ENCODE data around the gene CREB5. TPM values are rescaled to one million over a fixed set of nuclear protein-coding genes. Genes with fewer than 3 reads are reported as not detected.

CREB5 gene
- total and polyA plus RNA-seq, 2 of the 13 experiments (the other 11 are each of a cell fraction or from before 2014, with no cell fraction given), result 0.38 to 0.71 TPM

DNA sequence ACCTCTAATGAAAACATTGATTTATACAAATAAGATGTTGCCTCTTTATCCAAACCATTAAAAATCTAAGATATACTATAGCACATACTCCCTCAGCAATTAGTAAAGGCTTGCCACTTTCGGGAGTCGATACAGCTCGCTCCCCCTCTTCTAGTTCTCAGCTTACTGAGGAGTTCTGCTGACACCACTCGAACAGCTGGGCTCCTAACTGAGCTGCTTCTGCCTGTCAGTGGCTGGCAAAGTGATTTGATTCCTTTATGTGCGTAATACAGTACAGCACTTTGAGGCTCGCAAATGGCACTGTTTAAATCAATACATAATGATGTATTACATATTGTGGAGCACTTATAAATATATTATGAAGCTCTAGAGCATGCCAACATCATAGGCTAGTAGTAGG lies 241.8 kb downstream of the CREB5 start:
- no peaks in the 10 kb centered on the region for H3K27me3 ChIP-seq (ENCODE audit: control insufficient read depth in 1 of 2, insufficient read depth in 2 of 2, low read length in 2 of 2)
- H3K4me1 ChIP-seq (ENCODE audit: insufficient read depth, low read length), result no peaks in the 10 kb centered on the region
- no peak overlapping the region for H2AFZ ChIP-seq (ENCODE audit: low read length)
- intact Hi-C loops (cut with micrococcal nuclease; ENCODE audit: unreplicated experiment), result no loop called here
- CTCF ChIA-PET (ENCODE audit: low intra/inter-chr PET ratio, low total read pairs), result no interaction called here
- H3K36me3 ChIP-seq (replicated peaks in 1 of 2; ENCODE audit: control insufficient read depth in 1 of 2, insufficient read depth in 2 of 2, low read length in 2 of 2), result no peaks in the 10 kb centered on the region
- H3K4me2 ChIP-seq (ENCODE audit: low read depth, low read length), result no peak overlapping the region
- in situ Hi-C loops (cut with HindIII; ENCODE audit: extremely low pct_ligation_motif_present, low pct_unique_long_range_greater_than_20kb), result no loop called here
- DNase-seq (ENCODE audit: low spot score) (no peak), ATAC-seq (no peak), FAIRE-seq (no peak)
- POLR2A ChIA-PET, result no interaction called here
- H3K27ac ChIP-seq (ENCODE audit: extremely low read length, insufficient read depth, low read length), result no peak overlapping the region
- WGBS (ENCODE audit: low lambda C conversion rate), result 1% methylated on average over 6 of the region's 6 CpGs
- H4K20me1 ChIP-seq (ENCODE audit: insufficient read depth, low read length), result no peaks in the 10 kb centered on the region
- H3K9me3 ChIP-seq (ENCODE audit: low read length), result no peaks in the 10 kb centered on the region
- no peak overlapping the region for H3K4me3 ChIP-seq (replicated peaks in 1 of 3; ENCODE audit: insufficient read depth in 1 of 3, low read depth in 2 of 3, low read length in 3 of 3)
- no peaks in the 10 kb centered on the region for H3K79me2 ChIP-seq (ENCODE audit: insufficient read depth, low read length)
- BruUV-seq (replicated peaks), result no TSS peak
- H3K9ac ChIP-seq (ENCODE audit: insufficient read depth, low read depth, low read length), result no peak overlapping the region
- no peak for TF ChIP-seq ZFP41 (CRISPR knock-in tag; IDR thresholded peaks at IDR 0.05; ENCODE audit: borderline replicate concordance)
- TF ChIP-seq ARID2 (CRISPR knock-in tag; IDR thresholded peaks at IDR 0.05; ENCODE audit: borderline replicate concordance), result no peak
- TF ChIP-seq ZNF841 (CRISPR knock-in tag; IDR thresholded peaks at IDR 0.05; ENCODE audit: borderline replicate concordance), result no peak
- TF ChIP-seq AKAP8 (CRISPR knock-in tag; IDR thresholded peaks at IDR 0.05), result no peak
- TF ChIP-seq ZNF781 (CRISPR knock-in tag; IDR thresholded peaks at IDR 0.05; ENCODE audit: borderline replicate concordance, not compliant biosample characterization), result no peak
- TF ChIP-seq ZNF414 (CRISPR knock-in tag; IDR thresholded peaks at IDR 0.05), result no peak
- no peak for TF ChIP-seq RFXANK (CRISPR knock-in tag; IDR thresholded peaks at IDR 0.05)
- no peak for TF ChIP-seq NFIB (CRISPR knock-in tag; IDR thresholded peaks at IDR 0.05; ENCODE audit: borderline replicate concordance)
- no peak for TF ChIP-seq DBP (CRISPR knock-in tag; IDR thresholded peaks at IDR 0.05; ENCODE audit: not compliant biosample characterization)
- no peak for TF ChIP-seq MNT (IDR thresholded peaks at IDR 0.05)
- no peak for TF ChIP-seq SNRNP70 (IDR thresholded peaks at IDR 0.05; ENCODE audit: low read depth, low read length)
- TF ChIP-seq SP2 (CRISPR knock-in tag; IDR thresholded peaks at IDR 0.05), result no peak
- TF ChIP-seq ZNF136 (CRISPR knock-in tag; IDR thresholded peaks at IDR 0.05; ENCODE audit: low read depth), result no peak
- TF ChIP-seq YEATS4 (CRISPR knock-in tag; IDR thresholded peaks at IDR 0.05; ENCODE audit: borderline replicate concordance), result no peak
- no peak for TF ChIP-seq HES4 (CRISPR knock-in tag; IDR thresholded peaks at IDR 0.05; ENCODE audit: borderline replicate concordance)
- no peak for TF ChIP-seq MXD4 (CRISPR knock-in tag; IDR thresholded peaks at IDR 0.05)
- no peak for TF ChIP-seq ZNF720 (CRISPR knock-in tag; IDR thresholded peaks at IDR 0.05)
- TF ChIP-seq CHD4 (IDR thresholded peaks at IDR 0.05; ENCODE audit: borderline replicate concordance, low read length), result no peak
- no peak for TF ChIP-seq ZFP82 (CRISPR knock-in tag; IDR thresholded peaks at IDR 0.05; ENCODE audit: borderline replicate concordance)
